RPMI8226 (cell line): Measurements from ENCODE around the gene DNAI7.

ENCODE experiments used
- DNase-seq: peaks from one replicate; pipeline ENCODE4 v3.0.0-alpha.2; 2015

Gene DNAI7

GRCh38 chr12:25182765-25183164 lies 12.2 kb downstream of the DNAI7 start:
- DNase-seq: no peak

GRCh38 chr12:25162866-25163265 lies 32.1 kb downstream of the DNAI7 start:
- DNase-seq: no peak

- DNase-seq: no peak
Observed at GRCh38 chr12:25156061-25156460, 38.9 kb downstream of the DNAI7 start.

- DNase-seq: peak; percentile 48
Observed at GRCh38 chr12:25155022-25155576, 39.9 kb downstream of the DNAI7 start.

- no peak for DNase-seq
Observed at GRCh38 chr12:25152055-25152454, 42.9 kb downstream of the DNAI7 start.

GRCh38 chr12:25151476-25151875 lies 43.5 kb downstream of the DNAI7 start:
- no peak for DNase-seq

GRCh38 chr12:25146686-25147085 lies 48.3 kb downstream of the DNAI7 start:
- no peak for DNase-seq

- DNase-seq: peak; percentile 27
Observed at GRCh38 chr12:25135531-25136154, 59.3 kb downstream of the DNAI7 start.

GRCh38 chr12:25131270-25131669 lies 63.7 kb downstream of the DNAI7 start:
- DNase-seq: no peak

- DNase-seq: peak; percentile 63
Observed at GRCh38 chr12:25130741-25131188, 64.2 kb downstream of the DNAI7 start.

GRCh38 chr12:25126746-25127145 lies 68.2 kb downstream of the DNAI7 start:
- DNase-seq: no peak

GRCh38 chr12:25126101-25126500 lies 68.9 kb downstream of the DNAI7 start:
- DNase-seq: no peak

GRCh38 chr12:25124493-25124892 lies 70.5 kb downstream of the DNAI7 start:
- DNase-seq: no peak

- DNase-seq: no peak
Observed at GRCh38 chr12:25123126-25123525, 71.8 kb downstream of the DNAI7 start.

- no peak for DNase-seq
Observed at GRCh38 chr12:25121916-25122315, 73.0 kb downstream of the DNAI7 start.

GRCh38 chr12:25121110-25121509 lies 73.8 kb downstream of the DNAI7 start:
- no peak for DNase-seq

GRCh38 chr12:25119020-25119419 lies 75.9 kb downstream of the DNAI7 start:
- DNase-seq: peak; percentile 30

- DNase-seq: no peak
Observed at GRCh38 chr12:25115677-25116076, 79.3 kb downstream of the DNAI7 start.

GRCh38 chr12:25113651-25114050 lies 81.3 kb downstream of the DNAI7 start:
- no peak for DNase-seq

GRCh38 chr12:25110260-25110659 lies 84.7 kb downstream of the DNAI7 start:
- DNase-seq: no peak

GRCh38 chr12:25107920-25108319 lies 87.0 kb downstream of the DNAI7 start:
- no peak for DNase-seq

- DNase-seq: no peak
Observed at GRCh38 chr12:25106818-25107217, 88.1 kb downstream of the DNAI7 start.

GRCh38 chr12:25102402-25102801 lies 92.6 kb downstream of the DNAI7 start:
- DNase-seq: no peak

GRCh38 chr12:25101092-25101445 lies 93.9 kb downstream of the DNAI7 start:
- peak; percentile 75 for DNase-seq
